Kidney capillary endothelial cell (primary cell): Measurements from ENCODE around the gene SLC2A6.

Experiments used
- DNase-seq: peaks from one replicate; pipeline ENCODE4 v3.0.0-alpha.2; 2018; ENCODE audit warnings: low spot score

SLC2A6 gene

GRCh38 chr9:133515615-133516255, 36.8 kb upstream of the SLC2A6 start:
- no peak for DNase-seq

GRCh38 chr9:133515240-133515610, 36.3 kb upstream of the SLC2A6 start:
- no peak for DNase-seq

GRCh38 chr9:133514460-133515239, 35.8 kb upstream of the SLC2A6 start:
- DNase-seq: no peak

GRCh38 chr9:133513214-133514100, 34.6 kb upstream of the SLC2A6 start:
- no peak for DNase-seq

- no peak for DNase-seq
Measured at GRCh38 chr9:133512253-133513213, 33.6 kb upstream of the SLC2A6 start.

GRCh38 chr9:133511607-133512006, 32.7 kb upstream of the SLC2A6 start:
- no peak for DNase-seq

GRCh38 chr9:133510926-133511505, 32.1 kb upstream of the SLC2A6 start:
- no peak for DNase-seq

- no peak for DNase-seq
Measured at GRCh38 chr9:133509179-133510083, 30.5 kb upstream of the SLC2A6 start.

- no peak for DNase-seq
Measured at GRCh38 chr9:133508046-133508445, 29.1 kb upstream of the SLC2A6 start.

GRCh38 chr9:133507246-133507965, 28.5 kb upstream of the SLC2A6 start:
- DNase-seq: no peak

GRCh38 chr9:133506653-133507038, 27.7 kb upstream of the SLC2A6 start:
- no peak for DNase-seq

GRCh38 chr9:133505901-133506652, 27.2 kb upstream of the SLC2A6 start:
- no peak for DNase-seq

- DNase-seq: no peak
Measured at GRCh38 chr9:133505186-133505830, 26.4 kb upstream of the SLC2A6 start.

GRCh38 chr9:133502112-133502511, 23.2 kb upstream of the SLC2A6 start:
- DNase-seq: no peak

- DNase-seq: no peak
Measured at GRCh38 chr9:133499892-133500270, 21.0 kb upstream of the SLC2A6 start.

- no peak for DNase-seq
Measured at GRCh38 chr9:133499132-133499891, 20.4 kb upstream of the SLC2A6 start.
